Measurements from ENCODE around the gene TGFBR2. TPM values are rescaled to one million over a fixed set of nuclear protein-coding genes. Genes with fewer than 3 reads are reported as not detected.

TGFBR2 gene
- total and polyA plus RNA-seq, 2 experiments from 2014 or later: 4.7 to 13.0 TPM

GRCh38 chr3:30733209-30733608 is 126.8 kb downstream of the TGFBR2 start:
- Histone ChIP-seq H3K9me2 (ENCODE audit: insufficient read depth) (no peaks in the 10 kb centered on the region), H3K36me3 (ENCODE audit: insufficient read depth) (no peaks in the 10 kb centered on the region), H3K27ac (ENCODE audit: low read depth) (no peak overlapping the region), H3K4me3 (no peak overlapping the region), H3K4me1 (ENCODE audit: insufficient read depth) (no peaks in the 10 kb centered on the region), H4K20me1 (replicated peaks; ENCODE audit: insufficient read depth) (no peaks in the 10 kb centered on the region), H3K27me3 (ENCODE audit: insufficient read depth) (no peaks in the 10 kb centered on the region), H3K79me2 (replicated peaks; ENCODE audit: insufficient read depth) (no peaks in the 10 kb centered on the region), H3K4me2 (no peak overlapping the region), H3F3A (replicated peaks; ENCODE audit: low read depth) (no peaks in the 10 kb centered on the region), H2AFZ (no peak overlapping the region)
- no peak overlapping the region for H3K4me3 Mint-ChIP-seq
- TF ChIP-seq, protein P1, sequence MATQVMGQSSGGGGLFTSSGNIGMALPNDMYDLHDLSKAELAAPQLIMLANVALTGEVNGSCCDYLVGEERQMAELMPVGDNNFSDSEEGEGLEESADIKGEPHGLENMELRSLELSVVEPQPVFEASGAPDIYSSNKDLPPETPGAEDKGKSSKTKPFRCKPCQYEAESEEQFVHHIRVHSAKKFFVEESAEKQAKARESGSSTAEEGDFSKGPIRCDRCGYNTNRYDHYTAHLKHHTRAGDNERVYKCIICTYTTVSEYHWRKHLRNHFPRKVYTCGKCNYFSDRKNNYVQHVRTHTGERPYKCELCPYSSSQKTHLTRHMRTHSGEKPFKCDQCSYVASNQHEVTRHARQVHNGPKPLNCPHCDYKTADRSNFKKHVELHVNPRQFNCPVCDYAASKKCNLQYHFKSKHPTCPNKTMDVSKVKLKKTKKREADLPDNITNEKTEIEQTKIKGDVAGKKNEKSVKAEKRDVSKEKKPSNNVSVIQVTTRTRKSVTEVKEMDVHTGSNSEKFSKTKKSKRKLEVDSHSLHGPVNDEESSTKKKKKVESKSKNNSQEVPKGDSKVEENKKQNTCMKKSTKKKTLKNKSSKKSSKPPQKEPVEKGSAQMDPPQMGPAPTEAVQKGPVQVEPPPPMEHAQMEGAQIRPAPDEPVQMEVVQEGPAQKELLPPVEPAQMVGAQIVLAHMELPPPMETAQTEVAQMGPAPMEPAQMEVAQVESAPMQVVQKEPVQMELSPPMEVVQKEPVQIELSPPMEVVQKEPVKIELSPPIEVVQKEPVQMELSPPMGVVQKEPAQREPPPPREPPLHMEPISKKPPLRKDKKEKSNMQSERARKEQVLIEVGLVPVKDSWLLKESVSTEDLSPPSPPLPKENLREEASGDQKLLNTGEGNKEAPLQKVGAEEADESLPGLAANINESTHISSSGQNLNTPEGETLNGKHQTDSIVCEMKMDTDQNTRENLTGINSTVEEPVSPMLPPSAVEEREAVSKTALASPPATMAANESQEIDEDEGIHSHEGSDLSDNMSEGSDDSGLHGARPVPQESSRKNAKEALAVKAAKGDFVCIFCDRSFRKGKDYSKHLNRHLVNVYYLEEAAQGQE (IDR thresholded peaks at IDR 0.05; ENCODE audit: unreplicated experiment): no peak
- TF ChIP-seq NANOG (IDR thresholded peaks at IDR 0.05; ENCODE audit: borderline replicate concordance) (no peak), CREB1 (CRISPR knock-in tag; IDR thresholded peaks at IDR 0.05; ENCODE audit: low read depth) (no peak), EZH2 (IDR thresholded peaks at IDR 0.05; ENCODE audit: low read depth, unreplicated experiment) (no peak), ZNF331 (CRISPR knock-in tag; IDR thresholded peaks at IDR 0.05; ENCODE audit: low read depth) (no peak), POLR2AphosphoS5 (IDR thresholded peaks at IDR 0.05; ENCODE audit: low read depth) (no peak), ZNF114 (CRISPR knock-in tag; IDR thresholded peaks at IDR 0.05) (no peak), EZH2phosphoT487 (IDR thresholded peaks at IDR 0.05; ENCODE audit: unreplicated experiment) (no peak), JUNB (IDR thresholded peaks at IDR 0.05; ENCODE audit: unreplicated experiment) (no peak), STAT1 (IDR thresholded peaks at IDR 0.05; ENCODE audit: unreplicated experiment) (no peak), ETS1 (IDR thresholded peaks at IDR 0.05) (no peak)
- TF ChIP-seq, protein P2, sequence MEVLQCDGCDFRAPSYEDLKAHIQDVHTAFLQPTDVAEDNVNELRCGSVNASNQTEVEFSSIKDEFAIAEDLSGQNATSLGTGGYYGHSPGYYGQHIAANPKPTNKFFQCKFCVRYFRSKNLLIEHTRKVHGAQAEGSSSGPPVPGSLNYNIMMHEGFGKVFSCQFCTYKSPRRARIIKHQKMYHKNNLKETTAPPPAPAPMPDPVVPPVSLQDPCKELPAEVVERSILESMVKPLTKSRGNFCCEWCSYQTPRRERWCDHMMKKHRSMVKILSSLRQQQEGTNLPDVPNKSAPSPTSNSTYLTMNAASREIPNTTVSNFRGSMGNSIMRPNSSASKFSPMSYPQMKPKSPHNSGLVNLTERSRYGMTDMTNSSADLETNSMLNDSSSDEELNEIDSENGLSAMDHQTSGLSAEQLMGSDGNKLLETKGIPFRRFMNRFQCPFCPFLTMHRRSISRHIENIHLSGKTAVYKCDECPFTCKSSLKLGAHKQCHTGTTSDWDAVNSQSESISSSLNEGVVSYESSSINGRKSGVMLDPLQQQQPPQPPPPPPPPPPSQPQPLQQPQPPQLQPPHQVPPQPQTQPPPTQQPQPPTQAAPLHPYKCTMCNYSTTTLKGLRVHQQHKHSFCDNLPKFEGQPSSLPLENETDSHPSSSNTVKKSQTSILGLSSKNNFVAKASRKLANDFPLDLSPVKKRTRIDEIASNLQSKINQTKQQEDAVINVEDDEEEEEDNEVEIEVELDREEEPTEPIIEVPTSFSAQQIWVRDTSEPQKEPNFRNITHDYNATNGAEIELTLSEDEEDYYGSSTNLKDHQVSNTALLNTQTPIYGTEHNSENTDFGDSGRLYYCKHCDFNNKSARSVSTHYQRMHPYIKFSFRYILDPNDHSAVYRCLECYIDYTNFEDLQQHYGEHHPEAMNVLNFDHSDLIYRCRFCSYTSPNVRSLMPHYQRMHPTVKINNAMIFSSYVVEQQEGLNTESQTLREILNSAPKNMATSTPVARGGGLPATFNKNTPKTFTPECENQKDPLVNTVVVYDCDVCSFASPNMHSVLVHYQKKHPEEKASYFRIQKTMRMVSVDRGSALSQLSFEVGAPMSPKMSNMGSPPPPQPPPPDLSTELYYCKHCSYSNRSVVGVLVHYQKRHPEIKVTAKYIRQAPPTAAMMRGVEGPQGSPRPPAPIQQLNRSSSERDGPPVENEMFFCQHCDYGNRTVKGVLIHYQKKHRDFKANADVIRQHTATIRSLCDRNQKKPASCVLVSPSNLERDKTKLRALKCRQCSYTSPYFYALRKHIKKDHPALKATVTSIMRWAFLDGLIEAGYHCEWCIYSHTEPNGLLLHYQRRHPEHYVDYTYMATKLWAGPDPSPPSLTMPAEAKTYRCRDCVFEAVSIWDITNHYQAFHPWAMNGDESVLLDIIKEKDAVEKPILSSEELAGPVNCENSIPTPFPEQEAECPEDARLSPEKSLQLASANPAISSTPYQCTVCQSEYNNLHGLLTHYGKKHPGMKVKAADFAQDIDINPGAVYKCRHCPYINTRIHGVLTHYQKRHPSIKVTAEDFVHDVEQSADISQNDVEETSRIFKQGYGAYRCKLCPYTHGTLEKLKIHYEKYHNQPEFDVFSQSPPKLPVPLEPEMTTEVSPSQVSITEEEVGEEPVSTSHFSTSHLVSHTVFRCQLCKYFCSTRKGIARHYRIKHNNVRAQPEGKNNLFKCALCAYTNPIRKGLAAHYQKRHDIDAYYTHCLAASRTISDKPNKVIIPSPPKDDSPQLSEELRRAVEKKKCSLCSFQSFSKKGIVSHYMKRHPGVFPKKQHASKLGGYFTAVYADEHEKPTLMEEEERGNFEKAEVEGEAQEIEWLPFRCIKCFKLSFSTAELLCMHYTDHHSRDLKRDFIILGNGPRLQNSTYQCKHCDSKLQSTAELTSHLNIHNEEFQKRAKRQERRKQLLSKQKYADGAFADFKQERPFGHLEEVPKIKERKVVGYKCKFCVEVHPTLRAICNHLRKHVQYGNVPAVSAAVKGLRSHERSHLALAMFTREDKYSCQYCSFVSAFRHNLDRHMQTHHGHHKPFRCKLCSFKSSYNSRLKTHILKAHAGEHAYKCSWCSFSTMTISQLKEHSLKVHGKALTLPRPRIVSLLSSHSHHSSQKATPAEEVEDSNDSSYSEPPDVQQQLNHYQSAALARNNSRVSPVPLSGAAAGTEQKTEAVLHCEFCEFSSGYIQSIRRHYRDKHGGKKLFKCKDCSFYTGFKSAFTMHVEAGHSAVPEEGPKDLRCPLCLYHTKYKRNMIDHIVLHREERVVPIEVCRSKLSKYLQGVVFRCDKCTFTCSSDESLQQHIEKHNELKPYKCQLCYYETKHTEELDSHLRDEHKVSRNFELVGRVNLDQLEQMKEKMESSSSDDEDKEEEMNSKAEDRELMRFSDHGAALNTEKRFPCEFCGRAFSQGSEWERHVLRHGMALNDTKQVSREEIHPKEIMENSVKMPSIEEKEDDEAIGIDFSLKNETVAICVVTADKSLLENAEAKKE (CRISPR knock-in tag; IDR thresholded peaks at IDR 0.05): no peak
- TF ChIP-seq, protein P3, sequence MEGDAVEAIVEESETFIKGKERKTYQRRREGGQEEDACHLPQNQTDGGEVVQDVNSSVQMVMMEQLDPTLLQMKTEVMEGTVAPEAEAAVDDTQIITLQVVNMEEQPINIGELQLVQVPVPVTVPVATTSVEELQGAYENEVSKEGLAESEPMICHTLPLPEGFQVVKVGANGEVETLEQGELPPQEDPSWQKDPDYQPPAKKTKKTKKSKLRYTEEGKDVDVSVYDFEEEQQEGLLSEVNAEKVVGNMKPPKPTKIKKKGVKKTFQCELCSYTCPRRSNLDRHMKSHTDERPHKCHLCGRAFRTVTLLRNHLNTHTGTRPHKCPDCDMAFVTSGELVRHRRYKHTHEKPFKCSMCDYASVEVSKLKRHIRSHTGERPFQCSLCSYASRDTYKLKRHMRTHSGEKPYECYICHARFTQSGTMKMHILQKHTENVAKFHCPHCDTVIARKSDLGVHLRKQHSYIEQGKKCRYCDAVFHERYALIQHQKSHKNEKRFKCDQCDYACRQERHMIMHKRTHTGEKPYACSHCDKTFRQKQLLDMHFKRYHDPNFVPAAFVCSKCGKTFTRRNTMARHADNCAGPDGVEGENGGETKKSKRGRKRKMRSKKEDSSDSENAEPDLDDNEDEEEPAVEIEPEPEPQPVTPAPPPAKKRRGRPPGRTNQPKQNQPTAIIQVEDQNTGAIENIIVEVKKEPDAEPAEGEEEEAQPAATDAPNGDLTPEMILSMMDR (conservative IDR thresholded peaks at IDR 0.05; ENCODE audit: low read depth in 2 of 2): no peak
- H3K9me3 Mint-ChIP-seq: no peaks in the 10 kb centered on the region
- ATAC-seq: no peak
- no peaks in the 10 kb centered on the region for H3K27me3 Mint-ChIP-seq (ENCODE audit: insufficient read depth, low read depth, poor library complexity)
- H3K27ac Mint-ChIP-seq: no peak overlapping the region
- DNase-seq (ENCODE audit: low spot score): no peak
- H3K4me1 Mint-ChIP-seq: peaks cover 8% of the 10 kb centered on the region; the same call in 2 of the 3 replicates
- H3K36me3 Mint-ChIP-seq (ENCODE audit: low read depth): no peaks in the 10 kb centered on the region

Data from GM23338 (cell line).